Lower leg skin (tissue), 4 donors: ENCODE measurements around the gene ATP6V1E1. TPM values are rescaled to one million over a fixed set of nuclear protein-coding genes. Genes with fewer than 3 reads are reported as not detected.
A peak's percentile ranks its signal among the peaks of the same experiment; 100 is the strongest.
"Not testable (repeated sequence)": the region's sequence is repeated elsewhere in the genome, so short reads cannot be mapped to it uniquely, and the experiment has no call there.

ENCODE experiments used
- DNase-seq, 2 donors: peaks; one replicate each; pipeline ENCODE4 v3.0.0-alpha.2; 2019; ENCODE audit warnings: low spot score in 2 of 2
- H3K4me3 ChIP-seq: fragments of 200-600 bp; sonication (generic); 2 replicates; pipeline ENCODE4 v1.5.1; 2017; ENCODE audit warnings: mild to moderate bottlenecking, low read depth; ENCODE audit not compliant: poor library complexity, severe bottlenecking
- POLR2A ChIP-seq, 2 donors: fragments of 450-650 bp; IDR thresholded peaks; one replicate each; pipeline ENCODE4 v1.6.1; 2016 to 2017; ENCODE audit warnings: antibody characterized with exemption in 2 of 2, mild to moderate bottlenecking in 1 of 2, moderate library complexity in 1 of 2
- WGBS, 2 donors: methylation state at CpG; one replicate each; pipeline ENCODE4 v1.1.5; 2018; 5-methylcytosine and 5-hydroxymethylcytosine counted together
- intact Hi-C: fragments of 100-400 bp; cut with DNase I; formaldehyde crosslinking; loops from one replicate; pipeline ENCODE4 v1.15.0; 2023; ENCODE audit warnings: low total_unique reads
- total RNA-seq, 4 donors: library from RNA; depleted of rRNA; stranded (reverse); fragments of >200 nt; gene quantifications; one replicate each; pipeline ENCODE4 v1.1.0, GENCODE V29; 2016
- TF ChIP-seq, protein P1 (sequence below), 3 donors: fragments of 450-650 bp; IDR thresholded peaks; one replicate each; pipeline ENCODE4 v1.5.1; 2016; ENCODE audit warnings: antibody characterized with exemption in 3 of 3, mild to moderate bottlenecking in 3 of 3, moderate library complexity in 2 of 3

Gene ATP6V1E1
- total RNA-seq, 4 donors from 2014 or later: 113 to 136 (median 125) TPM

DNA sequence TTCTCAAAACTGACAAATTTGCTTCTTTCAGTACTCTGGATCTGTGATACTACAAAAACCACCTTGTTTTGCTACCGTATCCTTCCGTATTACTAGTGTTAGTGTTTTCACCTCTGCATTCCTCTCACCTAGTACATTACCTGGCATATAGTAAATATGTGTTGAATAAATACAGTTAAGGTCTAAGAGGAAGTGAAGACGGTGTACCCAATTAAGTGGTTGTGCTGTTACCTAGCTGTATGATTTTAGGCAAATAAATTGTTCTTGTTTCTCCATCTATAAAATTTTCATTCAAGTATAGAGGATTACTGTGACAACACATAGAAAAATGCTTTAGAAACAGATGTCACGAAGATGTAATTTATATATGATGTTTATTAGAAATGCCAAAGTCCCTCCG is 18.9 kb upstream of the ATP6V1E1 start:
- intact Hi-C loops: no loop called here
- DNase-seq: no peak
- WGBS, 2 donors: 88 to 93% methylated on average over 5 of the region's 5 CpGs
- TF ChIP-seq, protein P1, sequence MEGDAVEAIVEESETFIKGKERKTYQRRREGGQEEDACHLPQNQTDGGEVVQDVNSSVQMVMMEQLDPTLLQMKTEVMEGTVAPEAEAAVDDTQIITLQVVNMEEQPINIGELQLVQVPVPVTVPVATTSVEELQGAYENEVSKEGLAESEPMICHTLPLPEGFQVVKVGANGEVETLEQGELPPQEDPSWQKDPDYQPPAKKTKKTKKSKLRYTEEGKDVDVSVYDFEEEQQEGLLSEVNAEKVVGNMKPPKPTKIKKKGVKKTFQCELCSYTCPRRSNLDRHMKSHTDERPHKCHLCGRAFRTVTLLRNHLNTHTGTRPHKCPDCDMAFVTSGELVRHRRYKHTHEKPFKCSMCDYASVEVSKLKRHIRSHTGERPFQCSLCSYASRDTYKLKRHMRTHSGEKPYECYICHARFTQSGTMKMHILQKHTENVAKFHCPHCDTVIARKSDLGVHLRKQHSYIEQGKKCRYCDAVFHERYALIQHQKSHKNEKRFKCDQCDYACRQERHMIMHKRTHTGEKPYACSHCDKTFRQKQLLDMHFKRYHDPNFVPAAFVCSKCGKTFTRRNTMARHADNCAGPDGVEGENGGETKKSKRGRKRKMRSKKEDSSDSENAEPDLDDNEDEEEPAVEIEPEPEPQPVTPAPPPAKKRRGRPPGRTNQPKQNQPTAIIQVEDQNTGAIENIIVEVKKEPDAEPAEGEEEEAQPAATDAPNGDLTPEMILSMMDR (IDR thresholded peaks at IDR 0.05): no peak
- TF ChIP-seq POLR2A (IDR thresholded peaks at IDR 0.05): no peak
- H3K4me3 ChIP-seq: no peak overlapping the region

DNA sequence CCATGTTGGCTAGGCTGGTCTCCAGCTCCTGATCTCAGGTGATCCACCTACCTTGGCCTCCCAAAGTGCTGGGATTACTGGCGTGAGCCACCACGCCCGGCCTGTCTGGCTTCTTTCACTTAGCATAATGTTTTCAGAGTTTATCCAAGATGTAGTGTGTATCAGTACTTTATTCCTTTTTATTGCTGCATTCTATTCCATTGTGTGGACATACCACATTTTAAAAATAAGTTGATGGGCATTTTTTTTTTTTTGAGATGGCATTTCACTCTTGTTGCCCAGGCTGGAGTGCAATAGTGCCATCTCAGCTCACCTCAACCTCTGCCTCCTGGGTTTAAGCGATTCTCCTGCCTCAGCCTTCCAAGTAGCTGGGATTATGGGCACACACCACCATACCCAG is 13.8 kb upstream of the ATP6V1E1 start:
- intact Hi-C loops, DNase-seq, H3K4me3 ChIP-seq: not testable (repeated sequence)
- WGBS, 2 donors: 83 to 94% methylated on average over 4 of the region's 4 CpGs

DNA sequence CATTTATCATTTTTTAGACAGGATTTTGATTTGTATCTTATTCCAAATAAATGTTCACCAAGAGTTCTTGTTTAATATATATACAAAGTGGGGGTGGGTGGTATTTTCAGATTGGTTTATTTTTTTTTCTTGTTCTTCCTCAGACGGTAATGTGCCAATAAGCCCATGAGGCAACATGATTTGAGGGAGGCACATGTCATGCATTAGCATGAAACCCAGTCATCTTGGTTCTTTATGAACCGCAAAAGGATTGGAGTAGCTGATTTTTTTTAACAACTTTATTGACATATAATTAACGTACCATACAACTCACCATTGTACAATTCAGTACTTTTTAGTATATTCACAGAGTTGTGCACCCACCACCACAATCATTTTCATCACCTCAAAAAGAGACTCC is 12.7 kb upstream of the ATP6V1E1 start:
- no peak overlapping the region for H3K4me3 ChIP-seq
- WGBS, 2 donors: 34 to 51% methylated on average over 3 of the region's 3 CpGs
- no peak for DNase-seq
- TF ChIP-seq POLR2A (IDR thresholded peaks at IDR 0.05): no peak
- TF ChIP-seq, protein P1 (IDR thresholded peaks at IDR 0.05): no peak
- intact Hi-C loops: no loop called here

DNA sequence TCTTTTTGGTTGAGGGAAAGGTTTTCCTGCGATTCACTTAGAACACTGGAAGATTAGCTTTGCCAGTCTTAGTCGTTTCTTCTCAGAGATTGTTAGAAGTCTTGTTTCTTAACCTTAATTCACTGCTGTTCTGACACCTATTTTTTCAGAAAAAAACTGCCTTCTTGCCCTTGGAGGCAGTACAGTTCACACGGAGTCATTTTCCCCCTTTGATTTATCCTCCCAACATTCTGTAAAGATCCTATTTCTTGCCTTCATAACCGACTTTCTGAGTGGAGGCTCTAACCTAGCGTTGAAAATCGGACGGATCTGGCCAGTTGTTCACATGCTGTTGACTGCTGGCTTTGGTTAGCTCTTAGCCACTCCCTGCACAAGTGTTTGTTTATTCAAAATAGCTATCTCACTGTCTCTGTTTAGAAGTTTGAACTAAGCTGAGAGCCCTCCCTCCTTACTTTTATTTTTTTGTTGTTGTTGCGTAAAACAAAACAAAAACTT is 10.7 kb upstream of the ATP6V1E1 start:
- intact Hi-C loops: no loop called here
- DNase-seq: no peak
- no peak for TF ChIP-seq POLR2A (IDR thresholded peaks at IDR 0.05)
- TF ChIP-seq, protein P1 (IDR thresholded peaks at IDR 0.05): no peak
- peak overlapping the region; percentile 84 for H3K4me3 ChIP-seq
- 2 to 4% methylated on average over 8 of the region's 8 CpGs for WGBS, 2 donors

DNA sequence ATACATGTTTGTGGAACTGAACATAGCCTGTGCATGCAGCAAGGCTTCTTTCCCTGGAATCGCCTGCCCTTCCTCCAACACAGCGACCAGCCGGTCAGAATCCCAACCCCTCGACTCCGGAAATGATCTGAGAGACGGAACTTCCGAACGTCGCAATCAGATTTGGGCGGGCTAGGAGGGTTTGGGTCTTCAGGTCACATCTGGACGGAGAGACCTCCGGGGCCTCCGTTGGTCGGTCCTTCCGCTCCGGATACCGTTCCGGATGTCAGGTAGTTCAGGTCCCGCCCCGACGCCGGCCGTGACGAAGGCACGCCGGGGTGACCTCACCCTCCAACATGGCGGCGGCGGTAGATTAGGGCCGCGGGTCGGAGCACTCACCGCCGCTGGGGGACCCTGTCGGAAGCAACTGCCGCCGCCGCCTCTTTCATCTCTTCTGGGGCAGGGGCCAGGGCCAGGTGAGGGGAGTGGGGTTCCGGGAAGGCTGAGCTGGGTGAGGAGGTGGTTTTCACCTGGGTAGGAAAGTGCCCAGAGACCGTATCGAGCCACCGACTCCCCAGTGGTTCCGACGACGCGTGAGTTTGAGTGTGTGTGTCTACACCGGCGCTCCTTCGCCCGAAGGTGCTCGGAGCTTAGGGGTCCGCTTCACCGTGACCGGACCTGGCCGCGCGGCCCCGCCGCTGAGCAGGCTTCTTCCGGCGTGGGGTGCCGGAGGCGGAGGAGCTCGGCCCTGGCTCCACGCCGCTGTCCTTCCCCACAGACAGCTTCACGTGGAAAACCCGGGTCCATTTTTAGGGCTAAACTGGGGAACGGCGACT is 10.1 kb upstream of the ATP6V1E1 start, which contains the start of gene BCL2L13:
BCL2L13 (plus strand) TSS at position 326 of the 815 bp plus-strand sequence. CDS start 16,955 bp downstream, outside the sequence.
- peak within 1 kb of the TSS; percentile 84 for H3K4me3 ChIP-seq
- intact Hi-C loops: no loop called here
- WGBS, 2 donors: 0% methylated on average over 28 to 43 of the region's 70 CpGs
- DNase-seq: peak; percentile 89 to 98
- peak in 1 of 2 donors; percentile 91 for TF ChIP-seq POLR2A (IDR thresholded peaks at IDR 0.05)
- TF ChIP-seq, protein P1 (IDR thresholded peaks at IDR 0.05): no peak

DNA sequence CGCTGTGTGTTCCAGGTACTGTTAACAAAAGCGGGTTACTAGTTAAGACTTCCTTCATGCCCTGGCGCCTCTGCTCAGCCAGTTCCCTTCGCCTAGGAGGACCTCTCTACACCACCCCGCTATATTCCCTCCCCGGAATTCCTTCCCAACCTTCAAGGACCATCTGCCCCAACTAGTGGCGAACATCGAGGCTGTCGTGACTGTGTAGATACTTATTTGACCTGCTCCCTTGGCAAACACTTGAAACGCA is 9.6 kb upstream of the ATP6V1E1 start:
- H3K4me3 ChIP-seq: peak overlapping the region; percentile 84
- intact Hi-C loops: no loop called here
- TF ChIP-seq, protein P1 (IDR thresholded peaks at IDR 0.05): no peak
- no peak for TF ChIP-seq POLR2A (IDR thresholded peaks at IDR 0.05)
- no peak for DNase-seq
- 0% methylated on average over 10 of the region's 10 CpGs for WGBS, 2 donors
